GM19324 (cell line): ENCODE data around the gene EIF3D.
"Not testable (repeated sequence)": the region's sequence is repeated elsewhere in the genome, so short reads cannot be mapped to it uniquely, and the experiment has no call there.

Experiments
- ATAC-seq: cut with Tn5 transposase; IDR thresholded peaks from one replicate; pipeline ENCODE4 v1.9.1; 2021; ENCODE audit warnings: mild to moderate bottlenecking, moderate library complexity; ENCODE audit not compliant: unreplicated experiment, low FRiP score

EIF3D gene

GRCh38 chr22:36550701-36551495 is 21.9 kb upstream of the EIF3D start:
- no peak for ATAC-seq

GRCh38 chr22:36549033-36549432 is 20.1 kb upstream of the EIF3D start:
- no peak for ATAC-seq

GRCh38 chr22:36548606-36549005 is 19.6 kb upstream of the EIF3D start:
- ATAC-seq, result no peak

GRCh38 chr22:36546932-36547331 is 18.0 kb upstream of the EIF3D start:
- no peak for ATAC-seq

GRCh38 chr22:36546092-36546804 is 17.3 kb upstream of the EIF3D start:
- ATAC-seq, result no peak

GRCh38 chr22:36544107-36544620 is 15.2 kb upstream of the EIF3D start:
- ATAC-seq, result no peak

GRCh38 chr22:36541831-36542411 is 13.0 kb upstream of the EIF3D start:
- no peak for ATAC-seq

- no peak for ATAC-seq
Observed at GRCh38 chr22:36540867-36541642, 12.1 kb upstream of the EIF3D start.

- ATAC-seq, result no peak
Observed at GRCh38 chr22:36538529-36538928, 9.6 kb upstream of the EIF3D start.

GRCh38 chr22:36536717-36537116 is 7.8 kb upstream of the EIF3D start:
- no peak for ATAC-seq

- not testable (repeated sequence) for ATAC-seq
Observed at GRCh38 chr22:36533320-36533719, 4.4 kb upstream of the EIF3D start.

GRCh38 chr22:36532466-36532865 is 3.5 kb upstream of the EIF3D start:
- no peak for ATAC-seq

- ATAC-seq, result no peak
Observed at GRCh38 chr22:36528341-36528740, 625 bp downstream of the EIF3D start.

- no peak for ATAC-seq
Observed at GRCh38 chr22:36522662-36523061, 6.3 kb downstream of the EIF3D start.

GRCh38 chr22:36520423-36520822 is 8.5 kb downstream of the EIF3D start:
- no peak for ATAC-seq

- not testable (repeated sequence) for ATAC-seq
Observed at GRCh38 chr22:36519906-36520305, 9.1 kb downstream of the EIF3D start.

GRCh38 chr22:36514766-36515165 is 14.2 kb downstream of the EIF3D start:
- ATAC-seq, result no peak

GRCh38 chr22:36512991-36513390 is 16.0 kb downstream of the EIF3D start:
- ATAC-seq, result no peak

GRCh38 chr22:36512333-36512732 is 16.6 kb downstream of the EIF3D start:
- no peak for ATAC-seq
